A549 (cell line): ENCODE data around the gene BAK1.

Experiments used
- CHD2 ChIP-seq: fragments of 150-350 bp; IDR thresholded peaks from 2 replicates; pipeline ENCODE4 v1.6.1; 2014; ENCODE audit warnings: low read length; ENCODE audit not compliant: partially characterized antibody
- JUNB ChIP-seq: fragments of >200 bp; sonication (Bioruptor Twin); formaldehyde crosslinking; IDR thresholded peaks from 2 replicates; pipeline ENCODE4 v1.6.1; 2016
- MYC ChIP-seq: IDR thresholded peaks from 2 replicates; pipeline ENCODE4 v1.6.1; 2012; ENCODE audit warnings: mild to moderate bottlenecking, inconsistent platforms, low read length, improper control_type of control experiment, borderline replicate concordance
- POLR2A ChIP-seq: IDR thresholded peaks from 2 replicates; pipeline ENCODE4 v1.6.1; 2012; ENCODE audit warnings: mild to moderate bottlenecking, low read length
- TF ChIP-seq, protein P1 (sequence below): fragments of >200 bp; sonication (Bioruptor Twin); formaldehyde crosslinking; IDR thresholded peaks from 3 replicates; pipeline ENCODE4 v1.5.1; 2016
- TF ChIP-seq, protein P2 (sequence below): IDR thresholded peaks from 2 replicates; pipeline ENCODE4 v1.6.1; 2012

DNA sequence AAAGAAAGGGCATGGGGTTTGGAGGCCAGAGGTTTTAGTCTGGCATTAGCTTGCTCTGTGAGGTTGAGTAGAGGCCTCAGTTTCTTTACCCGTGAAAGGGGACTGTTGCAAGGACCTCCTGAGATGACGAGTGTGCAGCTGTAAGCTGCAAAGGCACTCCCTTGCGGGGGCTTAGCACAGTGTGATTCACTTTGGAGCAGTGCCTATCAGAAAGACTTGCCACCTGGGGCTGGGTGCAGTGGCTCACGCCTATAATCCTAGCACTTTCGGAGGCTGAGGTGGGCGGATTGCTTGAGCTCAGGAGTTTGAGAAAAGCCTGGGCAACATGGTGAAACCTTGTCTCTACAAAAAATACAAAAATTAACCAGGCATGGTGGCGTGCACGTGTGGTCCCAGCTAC is 7.5 kb upstream of the BAK1 start:
- TF ChIP-seq, protein P1, sequence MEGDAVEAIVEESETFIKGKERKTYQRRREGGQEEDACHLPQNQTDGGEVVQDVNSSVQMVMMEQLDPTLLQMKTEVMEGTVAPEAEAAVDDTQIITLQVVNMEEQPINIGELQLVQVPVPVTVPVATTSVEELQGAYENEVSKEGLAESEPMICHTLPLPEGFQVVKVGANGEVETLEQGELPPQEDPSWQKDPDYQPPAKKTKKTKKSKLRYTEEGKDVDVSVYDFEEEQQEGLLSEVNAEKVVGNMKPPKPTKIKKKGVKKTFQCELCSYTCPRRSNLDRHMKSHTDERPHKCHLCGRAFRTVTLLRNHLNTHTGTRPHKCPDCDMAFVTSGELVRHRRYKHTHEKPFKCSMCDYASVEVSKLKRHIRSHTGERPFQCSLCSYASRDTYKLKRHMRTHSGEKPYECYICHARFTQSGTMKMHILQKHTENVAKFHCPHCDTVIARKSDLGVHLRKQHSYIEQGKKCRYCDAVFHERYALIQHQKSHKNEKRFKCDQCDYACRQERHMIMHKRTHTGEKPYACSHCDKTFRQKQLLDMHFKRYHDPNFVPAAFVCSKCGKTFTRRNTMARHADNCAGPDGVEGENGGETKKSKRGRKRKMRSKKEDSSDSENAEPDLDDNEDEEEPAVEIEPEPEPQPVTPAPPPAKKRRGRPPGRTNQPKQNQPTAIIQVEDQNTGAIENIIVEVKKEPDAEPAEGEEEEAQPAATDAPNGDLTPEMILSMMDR, result no peak
- TF ChIP-seq, protein P2, sequence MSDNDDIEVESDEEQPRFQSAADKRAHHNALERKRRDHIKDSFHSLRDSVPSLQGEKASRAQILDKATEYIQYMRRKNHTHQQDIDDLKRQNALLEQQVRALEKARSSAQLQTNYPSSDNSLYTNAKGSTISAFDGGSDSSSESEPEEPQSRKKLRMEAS, result no peak
- TF ChIP-seq POLR2A (no peak), JUNB (no peak), CHD2 (no peak), MYC (no peak)
